ENCODE results near the gene STIM2.

DNA sequence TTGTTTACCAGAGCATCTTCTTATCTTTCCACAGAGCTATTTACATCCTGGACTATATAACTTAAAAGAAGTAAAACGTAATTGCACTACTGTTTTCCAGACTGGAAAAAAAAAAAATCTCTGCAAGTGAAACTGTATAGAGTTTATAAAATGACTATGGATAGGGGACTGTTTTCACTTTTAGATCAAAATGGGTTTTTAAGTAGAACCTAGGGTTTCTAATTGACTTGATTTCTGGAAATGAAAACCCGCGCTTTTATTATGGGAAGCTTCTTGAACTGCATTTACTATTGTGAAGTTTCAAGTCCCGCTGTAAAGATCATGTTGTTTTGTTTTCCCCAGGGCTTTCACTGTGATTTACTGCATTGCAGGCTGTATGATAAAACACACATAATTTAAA lies 162.7 kb downstream of the STIM2 start:
- TF ChIP-seq POLR2A (IDR thresholded peaks at IDR 0.05) = no peak
- TF ChIP-seq POLR2AphosphoS5 (IDR thresholded peaks at IDR 0.05) = no peak
- TF ChIP-seq, protein P1, sequence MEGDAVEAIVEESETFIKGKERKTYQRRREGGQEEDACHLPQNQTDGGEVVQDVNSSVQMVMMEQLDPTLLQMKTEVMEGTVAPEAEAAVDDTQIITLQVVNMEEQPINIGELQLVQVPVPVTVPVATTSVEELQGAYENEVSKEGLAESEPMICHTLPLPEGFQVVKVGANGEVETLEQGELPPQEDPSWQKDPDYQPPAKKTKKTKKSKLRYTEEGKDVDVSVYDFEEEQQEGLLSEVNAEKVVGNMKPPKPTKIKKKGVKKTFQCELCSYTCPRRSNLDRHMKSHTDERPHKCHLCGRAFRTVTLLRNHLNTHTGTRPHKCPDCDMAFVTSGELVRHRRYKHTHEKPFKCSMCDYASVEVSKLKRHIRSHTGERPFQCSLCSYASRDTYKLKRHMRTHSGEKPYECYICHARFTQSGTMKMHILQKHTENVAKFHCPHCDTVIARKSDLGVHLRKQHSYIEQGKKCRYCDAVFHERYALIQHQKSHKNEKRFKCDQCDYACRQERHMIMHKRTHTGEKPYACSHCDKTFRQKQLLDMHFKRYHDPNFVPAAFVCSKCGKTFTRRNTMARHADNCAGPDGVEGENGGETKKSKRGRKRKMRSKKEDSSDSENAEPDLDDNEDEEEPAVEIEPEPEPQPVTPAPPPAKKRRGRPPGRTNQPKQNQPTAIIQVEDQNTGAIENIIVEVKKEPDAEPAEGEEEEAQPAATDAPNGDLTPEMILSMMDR (IDR thresholded peaks at IDR 0.05) = no peak
- no peak for TF ChIP-seq EP300 (IDR thresholded peaks at IDR 0.05; ENCODE audit: low read depth)

Data from transverse colon (tissue), 4 donors.